HepG2 (cell line): Measurements from ENCODE around the gene A4GNT. TPM values are rescaled to one million over a fixed set of nuclear protein-coding genes. Genes with fewer than 3 reads are reported as not detected.

Experiments
- ATAC-seq: fragments of 200-7000 bp; cut with Tn5 transposase; 3 replicates; pipeline ENCODE4 v1.9.1; 2020; ENCODE audit warnings: mild to moderate bottlenecking, moderate library complexity
- BruUV-seq: library from RNA; stranded (reverse); fragments of 400-500 nt; replicated peaks from 2 replicates; lab custom pipeline; 2021; lab: Mats Ljungman, UMichigan
- CTCF ChIA-PET: fragments of 300-600 bp; formaldehyde crosslinking; extraction: SDS; loops from one replicate; lab custom pipeline; 2021; ENCODE audit warnings: low total read pairs, inconsistent platforms, low intra/inter-chr PET ratio; lab: Yijun Ruan, JAX
- POLR2A ChIA-PET: fragments of 350-600 bp; sonication (Branson Sonifier 250); formaldehyde crosslinking; loops from one replicate; lab custom pipeline; 2020; ENCODE audit warnings: antibody characterized with exemption, inconsistent platforms; lab: Yijun Ruan, JAX
- DNase-seq: peaks from one replicate; pipeline ENCODE4 v3.0.0-alpha.2; 2015; ENCODE audit warnings: low spot score
- FAIRE-seq: peaks from 3 replicates; lab custom pipeline; 2011; peaks lifted over from hg19 to GRCh38; lab: Jason Lieb, UNC
- H2AFZ ChIP-seq: one replicate; pipeline ENCODE4 v1.6.1; 2011; ENCODE audit warnings: low read length, inconsistent platforms
- H3K27ac ChIP-seq: fragments of 300-600 bp; 3 replicates; pipeline ENCODE4 v1.8.0; 2011; ENCODE audit warnings: mixed run types, mild to moderate bottlenecking, mixed read lengths, low read length, inconsistent platforms; ENCODE audit not compliant: insufficient read depth; ENCODE audit errors: extremely low read length
- H3K27me3 ChIP-seq, 2 experiments: fragments of 200-600 bp in 1 of 2; 2 replicates in 1 of 2; 3 replicates in 1 of 2; pipeline versions ENCODE4 v1.6.0 to v1.8.0; 2011; ENCODE audit warnings: low read length in 2 of 2, mild to moderate bottlenecking in 2 of 2, moderate library complexity in 2 of 2, inconsistent platforms in 1 of 2; ENCODE audit not compliant: insufficient read depth in 2 of 2, control insufficient read depth in 1 of 2
- H3K36me3 ChIP-seq, 2 experiments: fragments of 200-600 bp in 1 of 2; replicated peaks in 1 of 2; 2 replicates in 1 of 2; 3 replicates in 1 of 2; pipeline versions ENCODE4 v1.5.1 to v1.8.0; 2011; ENCODE audit warnings: low read length in 2 of 2, inconsistent platforms in 1 of 2; ENCODE audit not compliant: insufficient read depth in 2 of 2, control insufficient read depth in 1 of 2
- H3K4me1 ChIP-seq: 2 replicates; pipeline ENCODE4 v1.5.1; 2012; ENCODE audit warnings: low read length, inconsistent platforms; ENCODE audit not compliant: insufficient read depth
- H3K4me2 ChIP-seq: 2 replicates; pipeline ENCODE4 v1.6.0; 2011; ENCODE audit warnings: low read depth, low read length, inconsistent platforms
- H3K4me3 ChIP-seq, 3 experiments: fragments of 200-600 bp in 1 of 3; sonication (generic), shearing (Covaris generic) in 1 of 3; replicated peaks in 1 of 3; 2 replicates each; pipeline ENCODE4 v1.5.1; 2011 to 2016; ENCODE audit warnings: low read length in 3 of 3, inconsistent platforms in 2 of 3, low read depth in 2 of 3, mild to moderate bottlenecking in 2 of 3, control low read depth in 1 of 3, mixed read lengths in 1 of 3; ENCODE audit not compliant: insufficient read depth in 1 of 3
- H3K79me2 ChIP-seq: one replicate; pipeline ENCODE4 v1.6.1; 2011; ENCODE audit warnings: low read length, inconsistent platforms; ENCODE audit not compliant: insufficient read depth
- H3K9ac ChIP-seq: 2 replicates; pipeline ENCODE4 v1.6.0; 2011; ENCODE audit warnings: mild to moderate bottlenecking, low read depth, low read length, inconsistent platforms; ENCODE audit not compliant: insufficient read depth
- H3K9me3 ChIP-seq: 2 replicates; pipeline ENCODE4 v1.5.1; 2012; ENCODE audit warnings: mild to moderate bottlenecking, low read length
- H4K20me1 ChIP-seq: 2 replicates; pipeline ENCODE4 v1.6.0; 2011; ENCODE audit warnings: inconsistent platforms, mild to moderate bottlenecking, low read length, moderate library complexity; ENCODE audit not compliant: insufficient read depth
- FOXJ3 ChIP-seq: sonication (generic); formaldehyde crosslinking; IDR thresholded peaks from 2 replicates; pipeline ENCODE4 v1.4.0; 2020; ENCODE audit warnings: missing genetic modification reagents, mild to moderate bottlenecking, borderline replicate concordance
- GATAD1 ChIP-seq: IDR thresholded peaks from 2 replicates; pipeline ENCODE4 v1.6.1; 2016; ENCODE audit warnings: missing genetic modification reagents, missing compliant biosample characterization
- POLR2AphosphoS2 ChIP-seq: IDR thresholded peaks from 2 replicates; pipeline ENCODE4 v1.6.1; 2011; ENCODE audit warnings: low read depth, low read length, improper control_type of control experiment
- SYNCRIP ChIP-seq: fragments of 200-400 bp; formaldehyde crosslinking; IDR thresholded peaks from 2 replicates; pipeline ENCODE4 v1.6.1; 2018; ENCODE audit warnings: mild to moderate bottlenecking, low read depth, low read length; ENCODE audit not compliant: insufficient read depth
- YEATS4 ChIP-seq: sonication (generic); formaldehyde crosslinking; IDR thresholded peaks from 2 replicates; pipeline ENCODE4 v1.4.0; 2020; ENCODE audit warnings: missing genetic modification reagents, borderline replicate concordance
- ZBTB7A ChIP-seq: sonication (generic); formaldehyde crosslinking; IDR thresholded peaks from 2 replicates; pipeline ENCODE4 v1.8.0; 2022; ENCODE audit warnings: mild to moderate bottlenecking, missing genetic modification reagents
- ZNF292 ChIP-seq: sonication (generic); formaldehyde crosslinking; IDR thresholded peaks from 2 replicates; pipeline ENCODE4 v1.8.1; 2022; ENCODE audit warnings: mild to moderate bottlenecking, low read depth, missing genetic modification reagents, borderline replicate concordance
- ZNF546 ChIP-seq: sonication (generic); formaldehyde crosslinking; conservative IDR thresholded peaks from 2 replicates; pipeline ENCODE4 v1.8.1; 2023; ENCODE audit warnings: mild to moderate bottlenecking, missing genetic modification reagents
- ZNF773 ChIP-seq: sonication (generic); formaldehyde crosslinking; IDR thresholded peaks from 2 replicates; pipeline ENCODE4 v1.4.0; 2020; ENCODE audit warnings: missing genetic modification reagents, borderline replicate concordance
- WGBS: methylation state at CpG from one replicate; pipeline ENCODE4 v1.1.6; 2017; ENCODE audit warnings: low lambda C conversion rate; 5-methylcytosine and 5-hydroxymethylcytosine counted together
- in situ Hi-C: cut with HindIII; loops from 2 replicates; pipeline ENCODE4 v1.10.0; 2017; ENCODE audit warnings: low pct_unique_long_range_greater_than_20kb; ENCODE audit not compliant: extremely low pct_ligation_motif_present
- intact Hi-C: fragments of 100-400 bp; cut with micrococcal nuclease; formaldehyde crosslinking; loops from one replicate; pipeline ENCODE4 v1.10.0; 2022; ENCODE audit not compliant: unreplicated experiment
- polyA plus RNA-seq, 8 experiments: library from polyadenylated mRNA; depleted of rRNA in 3 of 8; stranded (reverse) in 7 of 8; unstranded in 1 of 8; fragments of >200 nt; fragmentation: Illumina TruSeq in 4 of 8; extraction: Trizol in 4 of 8; gene quantifications; 2 replicates each; pipeline versions ENCODE4 v1.2.1 to v1.2.3, GENCODE V29; 2011 to 2016; ENCODE audit warnings: low read depth in 4 of 8, missing spikeins in 1 of 8, mixed read lengths in 1 of 8; ENCODE audit not compliant: insufficient read depth in 1 of 8
- total RNA-seq, 5 experiments: library from RNA; depleted of rRNA; stranded (reverse); fragments of >200 nt; fragmentation: Illumina TruSeq; extraction: Trizol; gene quantifications; 2 replicates each; pipeline ENCODE4 v1.2.3, GENCODE V29; 2016; ENCODE audit warnings: low read depth in 1 of 5
- TF ChIP-seq, protein P1 (sequence below), 2 experiments: sonication (generic) in 1 of 2; formaldehyde crosslinking in 1 of 2; IDR thresholded peaks; 2 replicates each; pipeline versions ENCODE4 v1.5.1 to v1.6.1; 2011 to 2020; ENCODE audit warnings: borderline replicate concordance in 1 of 2, low read depth in 1 of 2, low read length in 1 of 2, mild to moderate bottlenecking in 1 of 2, missing genetic modification reagents in 1 of 2, moderate library complexity in 1 of 2

Gene A4GNT
- total and polyA plus RNA-seq, 2 of the 13 experiments (the other 11 are each of a cell fraction or from before 2014, with no cell fraction given) = not detected

DNA sequence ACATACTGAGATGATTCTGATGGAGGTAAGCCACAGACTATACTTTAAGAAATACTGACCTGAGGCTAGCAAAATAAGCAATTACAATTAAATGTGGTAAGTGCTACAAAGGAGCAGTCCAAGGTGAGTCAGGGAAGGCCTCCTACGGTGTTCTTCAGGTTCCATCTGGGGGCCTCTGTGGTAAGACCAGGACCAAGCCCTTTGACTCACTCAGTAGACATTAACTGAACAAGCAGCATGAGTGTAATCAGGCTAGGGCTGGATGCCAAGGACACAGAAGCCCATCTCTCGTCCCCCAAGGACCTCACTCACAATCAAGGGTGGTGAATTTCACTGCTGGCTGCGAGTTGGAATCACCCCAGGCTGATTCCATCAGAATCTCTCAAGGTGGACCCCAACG is 54.1 kb downstream of the A4GNT start:
- no TSS peak for BruUV-seq
- Histone ChIP-seq H3K4me2 (no peak overlapping the region), H2AFZ (no peak overlapping the region), H3K9me3 (no peaks in the 10 kb centered on the region), H4K20me1 (no peaks in the 10 kb centered on the region), H3K36me3 (no peaks in the 10 kb centered on the region), H3K79me2 (no peaks in the 10 kb centered on the region), H3K4me3 (no peak overlapping the region), H3K27me3 (no peaks in the 10 kb centered on the region), H3K27ac (no peak overlapping the region), H3K4me1 (peaks cover 10% of the 10 kb centered on the region), H3K9ac (no peak overlapping the region)
- intact Hi-C loops = no loop called here
- DNase-seq (no peak), ATAC-seq (no peak), FAIRE-seq (no peak)
- in situ Hi-C loops = no loop called here
- TF ChIP-seq, protein P1, sequence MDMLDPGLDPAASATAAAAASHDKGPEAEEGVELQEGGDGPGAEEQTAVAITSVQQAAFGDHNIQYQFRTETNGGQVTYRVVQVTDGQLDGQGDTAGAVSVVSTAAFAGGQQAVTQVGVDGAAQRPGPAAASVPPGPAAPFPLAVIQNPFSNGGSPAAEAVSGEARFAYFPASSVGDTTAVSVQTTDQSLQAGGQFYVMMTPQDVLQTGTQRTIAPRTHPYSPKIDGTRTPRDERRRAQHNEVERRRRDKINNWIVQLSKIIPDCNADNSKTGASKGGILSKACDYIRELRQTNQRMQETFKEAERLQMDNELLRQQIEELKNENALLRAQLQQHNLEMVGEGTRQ (IDR thresholded peaks at IDR 0.05; ENCODE audit: low read depth, low read length) = no peak
- TF ChIP-seq, protein P1 (CRISPR knock-in tag; IDR thresholded peaks at IDR 0.05; ENCODE audit: borderline replicate concordance) = no peak
- TF ChIP-seq SYNCRIP (no peak), ZNF292 (CRISPR knock-in tag) (no peak), FOXJ3 (no peak), ZNF773 (CRISPR knock-in tag) (no peak), ZNF546 (no peak), YEATS4 (CRISPR knock-in tag) (no peak), GATAD1 (CRISPR knock-in tag) (no peak), POLR2AphosphoS2 (no peak), ZBTB7A (CRISPR knock-in tag) (no peak)
- WGBS = 72% methylated on average over 4 of the region's 4 CpGs
- ChIA-PET POLR2A (no interaction called here), CTCF (no interaction called here)

Other genes with a start within 250 kb of the A4GNT start
- gene CLDN18, start 122.2 kb downstream of the A4GNT start, total RNA-seq (2016; rRNA removed; fragmentation: Illumina TruSeq; extraction: Trizol) = not detected in 2 replicates
- gene CLDN18, start 122.2 kb downstream of the A4GNT start, polyA plus RNA-seq (2011; rRNA removed) = not detected in 2 replicates
- 1.1 and 1.2 TPM in 2 replicates for gene DZIP1L, start 16.8 kb downstream of the A4GNT start, total RNA-seq (2016; rRNA removed; fragmentation: Illumina TruSeq; extraction: Trizol)
- gene DZIP1L, start 16.8 kb downstream of the A4GNT start, polyA plus RNA-seq (2011; rRNA removed) = 0.39 and 0.90 TPM in 2 replicates
- 16.7 and 22.7 TPM in 2 replicates for gene DBR1, start 42.5 kb upstream of the A4GNT start, total RNA-seq (2016; rRNA removed; fragmentation: Illumina TruSeq; extraction: Trizol)
- gene DBR1, start 42.5 kb upstream of the A4GNT start, polyA plus RNA-seq (2011; rRNA removed) = 6.1 and 6.4 TPM in 2 replicates
- gene ARMC8, start 54.9 kb upstream of the A4GNT start, total RNA-seq (2016; rRNA removed; fragmentation: Illumina TruSeq; extraction: Trizol) = 38.9 and 48.9 TPM in 2 replicates
- 50.7 and 55.3 TPM in 2 replicates for gene ARMC8, start 54.9 kb upstream of the A4GNT start, polyA plus RNA-seq (2011; rRNA removed)
- gene NME9, start 197.5 kb upstream of the A4GNT start, total RNA-seq (2016; rRNA removed; fragmentation: Illumina TruSeq; extraction: Trizol) = not detected in 2 replicates
- not detected in 2 replicates for gene NME9, start 197.5 kb upstream of the A4GNT start, polyA plus RNA-seq (2011; rRNA removed)
- gene MRAS, start 216.2 kb upstream of the A4GNT start, total RNA-seq (2016; rRNA removed; fragmentation: Illumina TruSeq; extraction: Trizol) = 36.2 TPM in 2 replicates
- gene MRAS, start 216.2 kb upstream of the A4GNT start, polyA plus RNA-seq (2011; rRNA removed) = 8.8 and 8.9 TPM in 2 replicates